ENCODE results near the gene KIF9. TPM values are rescaled to one million over a fixed set of nuclear protein-coding genes. Genes with fewer than 3 reads are reported as not detected.
"Not testable (repeated sequence)": the region's sequence is repeated elsewhere in the genome, so short reads cannot be mapped to it uniquely, and the experiment has no call there.

Gene KIF9
- total RNA-seq, 1 donor from 2014 or later = 2.1 TPM

- H3K4me1 ChIP-seq (ENCODE audit: control insufficient read depth in 3 of 3, insufficient read depth in 3 of 3, low read length in 3 of 3) = no peaks in the 10 kb centered on the region
- no peaks in the 10 kb centered on the region for H3K9me3 ChIP-seq (ENCODE audit: control insufficient read depth in 3 of 3, low read length in 3 of 3)
- H3K4me3 ChIP-seq (ENCODE audit: low read length in 3 of 3) = no peak overlapping the region
- no peak overlapping the region for H3K27ac ChIP-seq (ENCODE audit: low read depth, low read length)
- no peaks in the 10 kb centered on the region for H3K27me3 ChIP-seq (ENCODE audit: control insufficient read depth in 3 of 3, insufficient read depth in 3 of 3, low read length in 3 of 3)
- no peak overlapping the region for H3K9ac ChIP-seq (ENCODE audit: low read depth in 1 of 3, low read length in 3 of 3)
- H3K36me3 ChIP-seq (ENCODE audit: control insufficient read depth in 3 of 3, insufficient read depth in 3 of 3, low read length in 3 of 3) = no peaks in the 10 kb centered on the region
These were observed 80.1 kb downstream of the KIF9 start for GRCh38 chr3:47202542-47202941.

- H3K9me3 ChIP-seq (ENCODE audit: control insufficient read depth in 3 of 3, low read length in 3 of 3) = no peaks in the 10 kb centered on the region
- H3K4me3 ChIP-seq (ENCODE audit: low read length in 3 of 3) = no peak overlapping the region
- H3K4me1 ChIP-seq (ENCODE audit: control insufficient read depth in 3 of 3, insufficient read depth in 3 of 3, low read length in 3 of 3) = no peaks in the 10 kb centered on the region
- H3K27ac ChIP-seq (ENCODE audit: low read depth, low read length) = no peak overlapping the region
- H3K9ac ChIP-seq (ENCODE audit: low read depth in 1 of 3, low read length in 3 of 3) = no peak overlapping the region
- no peaks in the 10 kb centered on the region for H3K27me3 ChIP-seq (ENCODE audit: control insufficient read depth in 3 of 3, insufficient read depth in 3 of 3, low read length in 3 of 3)
- no peaks in the 10 kb centered on the region for H3K36me3 ChIP-seq (ENCODE audit: control insufficient read depth in 3 of 3, insufficient read depth in 3 of 3, low read length in 3 of 3)
These were observed 85.3 kb downstream of the KIF9 start for GRCh38 chr3:47197287-47197686.

GRCh38 chr3:47194994-47195393 lies 87.6 kb downstream of the KIF9 start:
- Histone ChIP-seq H3K27me3 (ENCODE audit: control insufficient read depth in 3 of 3, insufficient read depth in 3 of 3, low read length in 3 of 3) (no peaks in the 10 kb centered on the region), H3K36me3 (ENCODE audit: control insufficient read depth in 3 of 3, insufficient read depth in 3 of 3, low read length in 3 of 3) (no peaks in the 10 kb centered on the region), H3K9me3 (ENCODE audit: control insufficient read depth in 3 of 3, low read length in 3 of 3) (no peaks in the 10 kb centered on the region), H3K27ac (ENCODE audit: low read depth, low read length) (no peak overlapping the region), H3K9ac (ENCODE audit: low read depth in 1 of 3, low read length in 3 of 3) (no peak overlapping the region), H3K4me3 (ENCODE audit: low read length in 3 of 3) (no peak overlapping the region), H3K4me1 (ENCODE audit: control insufficient read depth in 3 of 3, insufficient read depth in 3 of 3, low read length in 3 of 3) (no peaks in the 10 kb centered on the region)

GRCh38 chr3:47193871-47194859 lies 88.4 kb downstream of the KIF9 start:
- Histone ChIP-seq H3K4me3 (ENCODE audit: low read length in 3 of 3) (no peak overlapping the region), H3K27me3 (ENCODE audit: control insufficient read depth in 3 of 3, insufficient read depth in 3 of 3, low read length in 3 of 3) (no peaks in the 10 kb centered on the region), H3K36me3 (ENCODE audit: control insufficient read depth in 3 of 3, insufficient read depth in 3 of 3, low read length in 3 of 3) (no peaks in the 10 kb centered on the region), H3K4me1 (ENCODE audit: control insufficient read depth in 3 of 3, insufficient read depth in 3 of 3, low read length in 3 of 3) (no peaks in the 10 kb centered on the region), H3K27ac (ENCODE audit: low read depth, low read length) (no peak overlapping the region), H3K9ac (ENCODE audit: low read depth in 1 of 3, low read length in 3 of 3) (no peak overlapping the region), H3K9me3 (ENCODE audit: control insufficient read depth in 3 of 3, low read length in 3 of 3) (no peaks in the 10 kb centered on the region)

GRCh38 chr3:47186285-47186684 lies 96.3 kb downstream of the KIF9 start:
- no peaks in the 10 kb centered on the region for H3K9me3 ChIP-seq (ENCODE audit: control insufficient read depth in 3 of 3, low read length in 3 of 3)
- H3K4me1 ChIP-seq (ENCODE audit: control insufficient read depth in 3 of 3, insufficient read depth in 3 of 3, low read length in 3 of 3) = no peaks in the 10 kb centered on the region
- no peaks in the 10 kb centered on the region for H3K36me3 ChIP-seq (ENCODE audit: control insufficient read depth in 3 of 3, insufficient read depth in 3 of 3, low read length in 3 of 3)
- no peaks in the 10 kb centered on the region for H3K27me3 ChIP-seq (ENCODE audit: control insufficient read depth in 3 of 3, insufficient read depth in 3 of 3, low read length in 3 of 3)
- H3K27ac ChIP-seq (ENCODE audit: low read depth, low read length) = no peak overlapping the region
- H3K9ac ChIP-seq (ENCODE audit: low read depth in 1 of 3, low read length in 3 of 3) = no peak overlapping the region
- no peak overlapping the region for H3K4me3 ChIP-seq (ENCODE audit: low read length in 3 of 3)

- not testable (repeated sequence) for H3K4me3 ChIP-seq (ENCODE audit: low read length in 3 of 3); H3K36me3 ChIP-seq (ENCODE audit: control insufficient read depth in 3 of 3, insufficient read depth in 3 of 3, low read length in 3 of 3); H3K9me3 ChIP-seq (ENCODE audit: control insufficient read depth in 3 of 3, low read length in 3 of 3)
These were observed 100.9 kb downstream of the KIF9 start for GRCh38 chr3:47181685-47182084.

GRCh38 chr3:47180011-47180410 lies 102.6 kb downstream of the KIF9 start:
- H3K27me3 ChIP-seq (ENCODE audit: control insufficient read depth in 3 of 3, insufficient read depth in 3 of 3, low read length in 3 of 3); H3K4me3 ChIP-seq (ENCODE audit: low read length in 3 of 3); H3K36me3 ChIP-seq (ENCODE audit: control insufficient read depth in 3 of 3, insufficient read depth in 3 of 3, low read length in 3 of 3); H3K27ac ChIP-seq (ENCODE audit: low read depth, low read length); H3K4me1 ChIP-seq (ENCODE audit: control insufficient read depth in 3 of 3, insufficient read depth in 3 of 3, low read length in 3 of 3); H3K9ac ChIP-seq (ENCODE audit: low read depth in 1 of 3, low read length in 3 of 3); H3K9me3 ChIP-seq (ENCODE audit: control insufficient read depth in 3 of 3, low read length in 3 of 3): not testable (repeated sequence)

More at GRCh38 chr3:47181685-47182084, 100.9 kb downstream of the KIF9 start:
- not testable (repeated sequence) for H3K27ac ChIP-seq (ENCODE audit: low read depth, low read length); H3K9ac ChIP-seq (ENCODE audit: low read depth in 1 of 3, low read length in 3 of 3); H3K4me1 ChIP-seq (ENCODE audit: control insufficient read depth in 3 of 3, insufficient read depth in 3 of 3, low read length in 3 of 3); H3K27me3 ChIP-seq (ENCODE audit: control insufficient read depth in 3 of 3, insufficient read depth in 3 of 3, low read length in 3 of 3)

Small RNA genes within 50 kb of the gene (small RNA-seq; reads per million reads assigned to genes)
- gene SNORD13P3 = 0.42 reads per million, percentile 53 among the genes with 10 or more reads in this experiment

Other genes starting within 250 kb of the KIF9 start
- 48.5 TPM for gene SETD2, start 118.7 kb downstream of the KIF9 start, total RNA-seq
- 11.5 TPM for gene KLHL18, start 145 bp upstream of the KIF9 start, total RNA-seq
- gene PTPN23, start 98.2 kb upstream of the KIF9 start, total RNA-seq = 17.2 TPM
- 53.8 TPM for gene SCAP, start 193.1 kb upstream of the KIF9 start, total RNA-seq
- gene ELP6, start 230.9 kb upstream of the KIF9 start, total RNA-seq = 20.9 TPM

All from skeletal muscle tissue (tissue), 5 donors.